Left lung (tissue), 10 donors: Measurements from ENCODE around the gene PROK1. TPM values are rescaled to one million over a fixed set of nuclear protein-coding genes. Genes with fewer than 3 reads are reported as not detected.

Experiments used
- ATAC-seq: fragments of 200-7000 bp; cut with Tn5 transposase; one replicate; pipeline ENCODE4 v1.9.1; 2020; ENCODE audit warnings: moderate library complexity
- DNase-seq, 4 donors: peaks; one replicate each; pipeline ENCODE4 v3.0.0-alpha.2; 2013 to 2020
- H3K27ac ChIP-seq, 2 donors: fragments of 200-600 bp; sonication (generic) in 1 of 2; one replicate each; pipeline versions ENCODE4 v1.5.0 to v1.8.0; 2020 to 2021
- H3K27me3 ChIP-seq, 2 donors: fragments of 200-600 bp; sonication (generic) in 1 of 2; one replicate each; pipeline versions ENCODE4 v1.5.0 to v1.8.0; 2020 to 2021
- H3K36me3 ChIP-seq, 2 donors: fragments of 200-600 bp; sonication (generic) in 1 of 2; one replicate each; pipeline versions ENCODE4 v1.5.0 to v1.8.0; 2020 to 2021
- H3K4me1 ChIP-seq, 2 donors: fragments of 200-600 bp; one replicate each; pipeline ENCODE4 v1.8.0; 2021
- H3K4me3 ChIP-seq, 2 donors: fragments of 200-600 bp; sonication (generic) in 1 of 2; one replicate each; pipeline versions ENCODE4 v1.5.0 to v1.8.0; 2020 to 2021; ENCODE audit warnings: mild to moderate bottlenecking in 1 of 2
- H3K9me3 ChIP-seq, 2 donors: fragments of 200-600 bp; sonication (generic) in 1 of 2; one replicate each; pipeline versions ENCODE4 v1.5.0 to v1.8.0; 2020 to 2021
- CTCF ChIP-seq, 2 donors: fragments of 200-600 bp; sonication (generic) in 1 of 2; IDR thresholded peaks; one replicate each; pipeline versions ENCODE4 v1.5.0 to v1.8.0; 2021; ENCODE audit warnings: antibody characterized with exemption in 2 of 2
- intact Hi-C, 2 donors: fragments of 100-400 bp; cut with DNase I; formaldehyde crosslinking; loops; one replicate each; pipeline versions ENCODE4 v1.11.2 to v1.14.2; 2022
- polyA plus RNA-seq, 6 donors: library from polyadenylated mRNA; unstranded; fragments of 120-200 nt; gene quantifications; one replicate each; pipeline ENCODE4 v1.2.1, GENCODE V29; 2013; ENCODE audit not compliant: insufficient read length in 6 of 6
- total RNA-seq, 2 donors: library from RNA; stranded (reverse); fragmentation: NEBNext Ultra II Directional; extraction: Animal tissue kit (Norgen Biotek cat#: 25700); gene quantifications; one replicate each; pipeline ENCODE4 v1.2.1, GENCODE V29; 2021
- donor health status: DM: no; HTN: yes; CAD: no.
- donor health status: DM: no; HTN: no; CAD: no.

PROK1 gene
- total and polyA plus RNA-seq, 8 donors, result 0.10 to 0.13 TPM; not detected in 6

- intact Hi-C loops, result no loop called here
- Histone ChIP-seq H3K4me1 (peaks cover 8 to 12% of the 10 kb centered on the region in 2 donors), H3K27ac (no peak overlapping the region), H3K27me3 (no peaks in the 10 kb centered on the region), H3K4me3 (no peak overlapping the region), H3K9me3 (no peaks in the 10 kb centered on the region), H3K36me3 (no peaks in the 10 kb centered on the region)
- no peak for DNase-seq
- no peak for ATAC-seq
- TF ChIP-seq CTCF (IDR thresholded peaks at IDR 0.05), result no peak
Measured at GRCh38 chr1:110474444-110474843, 23.5 kb downstream of the PROK1 start.

- no peaks in the 10 kb centered on the region for H3K9me3 ChIP-seq
- no peak overlapping the region for H3K4me3 ChIP-seq
- TF ChIP-seq CTCF (IDR thresholded peaks at IDR 0.05), result no peak
- H3K4me1 ChIP-seq, result peaks cover 8 to 12% of the 10 kb centered on the region in 2 donors
- H3K27me3 ChIP-seq, result no peaks in the 10 kb centered on the region
- DNase-seq, result no peak
- ATAC-seq, result peak; percentile 46
- H3K27ac ChIP-seq, result no peak overlapping the region
- intact Hi-C loops, result no loop called here
- no peaks in the 10 kb centered on the region for H3K36me3 ChIP-seq
Measured at GRCh38 chr1:110475362-110476027, 24.5 kb downstream of the PROK1 start.

GRCh38 chr1:110476028-110476765, 25.2 kb downstream of the PROK1 start:
- DNase-seq (no peak), ATAC-seq (peak; percentile 21)
- no peak overlapping the region for H3K4me3 ChIP-seq
- no peaks in the 10 kb centered on the region for H3K27me3 ChIP-seq
- intact Hi-C loops, result no loop called here
- H3K4me1 ChIP-seq, result peaks cover 8 to 12% of the 10 kb centered on the region in 2 donors
- H3K27ac ChIP-seq, result no peak overlapping the region
- TF ChIP-seq CTCF (IDR thresholded peaks at IDR 0.05), result no peak
- H3K9me3 ChIP-seq, result no peaks in the 10 kb centered on the region
- H3K36me3 ChIP-seq, result no peaks in the 10 kb centered on the region

- H3K4me3 ChIP-seq, result no peak overlapping the region
- no peaks in the 10 kb centered on the region for H3K36me3 ChIP-seq
- DNase-seq (no peak), ATAC-seq (peak; percentile 75)
- intact Hi-C loops, result no loop called here
- no peak for TF ChIP-seq CTCF (IDR thresholded peaks at IDR 0.05)
- no peaks in the 10 kb centered on the region for H3K9me3 ChIP-seq
- H3K27ac ChIP-seq, result peak overlapping the region in 1 of 2 donors; percentile 23
- H3K27me3 ChIP-seq, result no peaks in the 10 kb centered on the region
- H3K4me1 ChIP-seq, result peaks cover 11 to 16% of the 10 kb centered on the region in 2 donors
Measured at GRCh38 chr1:110477041-110477440, 26.1 kb downstream of the PROK1 start.

- Histone ChIP-seq H3K36me3 (no peaks in the 10 kb centered on the region), H3K27me3 (no peaks in the 10 kb centered on the region), H3K4me1 (peaks cover 15 to 20% of the 10 kb centered on the region in 2 donors), H3K27ac (peak overlapping the region in 1 of 2 donors; percentile 23), H3K9me3 (no peaks in the 10 kb centered on the region), H3K4me3 (no peak overlapping the region)
- peak; percentile 2 for ATAC-seq
- no peak for DNase-seq
- intact Hi-C loops, result no loop called here
- peak in 1 of 2 donors; percentile 8 for TF ChIP-seq CTCF (IDR thresholded peaks at IDR 0.05)
Measured at GRCh38 chr1:110477445-110477957, 26.6 kb downstream of the PROK1 start.
